HG03469 (cell line): ENCODE data around the gene ARMH4.

ENCODE experiments used
- ATAC-seq: cut with Tn5 transposase; IDR thresholded peaks from one replicate; pipeline ENCODE4 v1.9.1; 2021; ENCODE audit warnings: mild to moderate bottlenecking, moderate library complexity, moderate number of reproducible peaks; ENCODE audit not compliant: unreplicated experiment

ARMH4 gene

DNA sequence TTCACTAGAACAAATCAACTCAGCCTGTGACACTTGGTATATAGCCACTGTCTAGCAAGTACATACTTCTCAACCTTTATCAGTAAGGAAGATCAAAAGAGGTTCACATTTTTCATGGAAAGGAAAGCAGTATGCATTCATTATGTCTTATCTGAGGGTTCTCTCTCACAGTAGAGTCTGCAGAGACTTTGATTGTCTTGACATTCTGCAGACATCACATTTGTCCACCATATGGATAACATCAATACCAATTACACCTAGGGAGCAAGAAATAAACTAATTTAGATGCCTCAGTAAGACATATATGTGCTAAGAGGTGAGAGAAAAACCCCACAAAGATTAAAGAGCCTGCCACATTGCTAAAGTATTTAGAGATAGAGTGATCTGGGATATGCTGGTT lies 175.3 kb downstream of the ARMH4 start:
- no peak for ATAC-seq

GRCh38 chr14:57974896-57975295 lies 177.1 kb downstream of the ARMH4 start:
- ATAC-seq, result no peak

DNA sequence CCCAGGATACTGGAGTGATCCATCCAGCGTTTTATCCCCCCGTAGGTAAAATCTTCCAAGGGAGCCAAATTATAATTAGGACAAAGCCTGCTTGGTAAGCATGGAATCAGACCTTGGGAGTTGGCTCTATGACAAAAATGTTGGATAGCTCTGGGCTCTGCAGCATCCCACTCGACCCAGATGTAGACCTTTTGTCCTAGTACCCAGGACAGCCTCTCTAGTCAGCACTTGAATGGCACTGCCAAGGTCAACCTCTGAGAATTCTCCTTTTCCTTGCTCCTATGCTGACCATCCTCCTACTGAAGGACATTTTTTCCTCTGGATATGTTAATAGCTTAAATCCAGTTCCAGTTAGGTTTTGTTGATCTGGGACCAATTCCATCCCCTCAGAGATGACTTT lies 181.4 kb downstream of the ARMH4 start:
- no peak for ATAC-seq

DNA sequence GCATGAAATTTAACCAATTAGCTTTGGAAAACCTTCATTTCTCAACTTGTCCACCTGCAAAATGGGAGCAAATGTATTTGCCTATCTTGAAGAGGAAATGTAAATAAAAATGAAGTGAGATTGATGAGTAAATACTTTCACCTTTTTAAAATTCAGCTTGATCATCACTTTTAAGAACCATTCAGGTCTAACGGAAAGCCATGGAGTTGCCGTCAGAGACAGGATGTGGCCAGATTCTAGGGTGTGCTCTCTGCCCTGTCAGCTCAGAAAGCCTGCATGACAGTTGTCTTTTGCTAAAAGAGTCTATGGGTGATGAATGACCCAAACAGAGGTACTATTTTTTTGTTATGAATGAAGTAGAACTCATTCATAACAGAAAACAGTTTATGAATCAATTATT lies 181.8 kb downstream of the ARMH4 start:
- ATAC-seq, result no peak

DNA sequence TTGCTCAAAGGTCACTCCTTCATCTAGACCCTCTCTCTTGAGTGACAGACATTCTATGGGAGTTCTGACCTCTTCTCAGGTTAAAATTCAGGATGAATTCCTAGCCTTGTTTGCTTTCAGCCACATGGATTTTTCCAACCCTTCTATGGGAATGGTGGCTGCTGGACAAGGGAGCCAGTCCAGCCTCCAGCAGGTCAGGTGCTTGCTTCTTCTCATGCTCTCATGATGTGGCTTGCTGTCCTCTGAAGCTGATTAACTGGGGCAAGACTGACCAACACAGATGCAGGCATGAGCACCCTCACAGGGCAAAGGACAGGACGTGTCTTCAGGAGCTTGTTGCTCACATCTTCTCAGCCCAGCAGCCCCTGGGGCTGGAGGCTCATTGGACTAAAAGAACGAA lies 188.9 kb downstream of the ARMH4 start:
- ATAC-seq, result no peak

DNA sequence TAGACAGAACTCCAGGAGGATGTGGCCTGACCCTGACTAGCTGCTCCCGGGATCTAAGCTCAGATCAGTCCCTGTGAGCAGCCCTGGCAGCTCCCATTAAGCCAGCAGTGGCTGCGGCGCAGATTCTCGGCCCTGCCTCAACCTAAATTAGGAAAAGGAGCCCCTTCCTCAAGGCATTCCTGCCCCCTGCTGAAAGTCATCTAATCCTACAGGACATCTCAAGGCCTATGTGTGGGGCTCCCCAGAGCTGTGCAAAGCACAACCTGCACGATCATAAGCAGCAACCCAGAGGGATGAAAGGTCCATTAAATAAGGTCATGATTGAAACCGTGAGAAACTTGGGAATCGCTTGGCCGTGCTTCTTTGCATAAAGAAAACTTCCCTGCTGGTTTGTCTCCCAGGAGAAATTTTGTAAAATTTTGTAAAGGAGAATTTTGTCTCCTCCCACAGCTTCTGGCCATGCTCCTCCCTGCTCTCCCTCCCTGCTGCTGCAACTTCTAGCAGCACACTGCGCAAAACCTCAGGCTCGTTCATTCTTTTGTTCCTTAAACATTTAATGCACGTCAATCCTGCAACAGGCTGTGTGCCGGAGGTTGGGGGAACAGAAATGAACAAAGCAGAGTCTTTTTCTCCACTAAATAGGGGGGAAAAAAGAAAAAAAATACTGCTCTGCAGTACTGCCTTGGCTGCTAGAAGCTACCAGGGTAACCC lies 189.5 kb downstream of the ARMH4 start:
- no peak for ATAC-seq

DNA sequence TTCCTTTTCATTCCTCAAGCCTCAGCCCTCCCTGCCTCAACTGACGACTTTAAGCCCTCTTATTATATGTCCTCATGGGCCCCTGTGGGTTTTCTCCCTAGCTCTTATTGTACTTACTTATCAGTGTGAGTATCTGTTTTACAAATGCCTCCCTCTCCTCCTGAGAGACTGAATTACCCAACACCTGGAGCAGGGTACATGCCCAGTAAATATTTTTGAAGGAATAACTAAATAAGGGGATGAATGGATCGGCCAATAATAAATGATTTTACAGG lies 190.3 kb downstream of the ARMH4 start:
- ATAC-seq, result no peak

GRCh38 chr14:57960946-57961785 lies 190.8 kb downstream of the ARMH4 start:
- ATAC-seq, result no peak

GRCh38 chr14:57957441-57957840 lies 194.6 kb downstream of the ARMH4 start:
- no peak for ATAC-seq
